Measurements from ENCODE around the gene LYRM4. TPM values are rescaled to one million over a fixed set of nuclear protein-coding genes. Genes with fewer than 3 reads are reported as not detected.

LYRM4 gene
- total RNA-seq, 1 experiment from 2014 or later: 44.3 TPM

- H2BK12ac ChIP-seq (ENCODE audit: insufficient read length, low read depth, low read length): no peak overlapping the region
- H3T11ph ChIP-seq (ENCODE audit: low read length): no peak overlapping the region
- no peak overlapping the region for H2BK15ac ChIP-seq (ENCODE audit: low read depth, low read length)
- H3K9ac ChIP-seq (ENCODE audit: extremely low read depth, insufficient read length, low read length): no peak overlapping the region
- H3K4me1 ChIP-seq (ENCODE audit: insufficient read depth, low read length): no peaks in the 10 kb centered on the region; the same call in 1 of the 2 replicates
- no peak overlapping the region; the same call in 1 of the 2 replicates for H3K14ac ChIP-seq (ENCODE audit: insufficient read depth, low read length)
- no peaks in the 10 kb centered on the region for H3K27me3 ChIP-seq (ENCODE audit: insufficient read depth, low read length)
- H3K4ac ChIP-seq (ENCODE audit: low read depth, low read length): no peak overlapping the region
- no peak for DNase-seq
- no peak overlapping the region for H2BK120ac ChIP-seq (ENCODE audit: low read depth, low read length, poor library complexity, severe bottlenecking)
- H3K79me1 ChIP-seq (ENCODE audit: insufficient read depth, low read depth, low read length, poor library complexity, severe bottlenecking): no peaks in the 10 kb centered on the region
- no peak overlapping the region for H2AFZ ChIP-seq (ENCODE audit: low read length)
- H3K27me3 Mint-ChIP-seq (ENCODE audit: low read depth): peaks cover 8% of the 10 kb centered on the region
- no peak overlapping the region for H4K5ac ChIP-seq (ENCODE audit: insufficient read length, low read depth, low read length)
- H2AK5ac ChIP-seq (ENCODE audit: insufficient read length, low read length): no peak overlapping the region
- no peak overlapping the region for H2BK5ac ChIP-seq (ENCODE audit: insufficient read length, low read length)
- no peak overlapping the region for H3K18ac ChIP-seq (ENCODE audit: insufficient read length, low read depth, low read length)
- no peaks in the 10 kb centered on the region for H4K20me1 ChIP-seq (ENCODE audit: control insufficient read depth, insufficient read depth, insufficient read length)
- H3K9me3 Mint-ChIP-seq: no peaks in the 10 kb centered on the region; a peak in 1 of 5 replicates
- no peak overlapping the region for H2BK20ac ChIP-seq (ENCODE audit: low read depth, low read length, poor library complexity, severe bottlenecking)
- no peak overlapping the region for H3K23ac ChIP-seq (ENCODE audit: insufficient read length, low read depth, low read length)
- no peak overlapping the region for H3K4me2 ChIP-seq (ENCODE audit: insufficient read depth, insufficient read length, low read length)
- no peak overlapping the region for H4K91ac ChIP-seq (ENCODE audit: insufficient read length, low read depth, low read length)
- H3K4me3 Mint-ChIP-seq: no peak overlapping the region
- H4K8ac ChIP-seq (replicated peaks; ENCODE audit: insufficient read length, low read depth, low read length): no peak overlapping the region
- no CpG with 5 or more reads among the region's 10 CpGs for whole genome bisulfite sequencing (ENCODE audit: extremely low coverage, insufficient read length, low lambda C conversion rate)
- no peak overlapping the region for H3K56ac ChIP-seq (ENCODE audit: insufficient read length, low read depth, low read length)
- TF ChIP-seq CTCF (conservative IDR thresholded peaks at IDR 0.05): no peak
- H3K27ac ChIP-seq (ENCODE audit: insufficient read length, low read depth, low read length): no peak overlapping the region
- H3K27ac Mint-ChIP-seq: no peak overlapping the region
- no peaks in the 10 kb centered on the region for H3K9me3 ChIP-seq (ENCODE audit: control insufficient read depth, low read depth, low read length)
- no peaks in the 10 kb centered on the region for H3K79me2 ChIP-seq (ENCODE audit: insufficient read depth, low read length)
- peaks cover 8 to 10% of the 10 kb centered on the region in 2 experiments for H3K4me1 Mint-ChIP-seq
- peaks cover 2 to 11% (median 2%) of the 10 kb centered on the region in 3 experiments; a peak in 4 of 7 replicates for H3K36me3 Mint-ChIP-seq (ENCODE audit: insufficient read depth in 1 of 3, low read depth in 3 of 3)
- H3K23me2 ChIP-seq (ENCODE audit: insufficient read length, low read depth, low read length, poor library complexity, severe bottlenecking): no peaks in the 10 kb centered on the region
Measured at GRCh38 chr6:5105146-5105545, 155.6 kb downstream of the LYRM4 start.

All from H9 (cell line).